WI38 (cell line): ENCODE measurements around the gene JPH2.

Experiments used
- H3K4me3 ChIP-seq: 2 replicates; pipeline ENCODE4 v1.5.1; 2011; ENCODE audit warnings: low read depth, mild to moderate bottlenecking, control low read depth, low read length
- TF ChIP-seq, protein P1 (sequence below): IDR thresholded peaks from 2 replicates; pipeline ENCODE4 v1.5.1; 2012; ENCODE audit warnings: low read depth, mild to moderate bottlenecking, control low read depth, low read length

The JPH2 gene

DNA sequence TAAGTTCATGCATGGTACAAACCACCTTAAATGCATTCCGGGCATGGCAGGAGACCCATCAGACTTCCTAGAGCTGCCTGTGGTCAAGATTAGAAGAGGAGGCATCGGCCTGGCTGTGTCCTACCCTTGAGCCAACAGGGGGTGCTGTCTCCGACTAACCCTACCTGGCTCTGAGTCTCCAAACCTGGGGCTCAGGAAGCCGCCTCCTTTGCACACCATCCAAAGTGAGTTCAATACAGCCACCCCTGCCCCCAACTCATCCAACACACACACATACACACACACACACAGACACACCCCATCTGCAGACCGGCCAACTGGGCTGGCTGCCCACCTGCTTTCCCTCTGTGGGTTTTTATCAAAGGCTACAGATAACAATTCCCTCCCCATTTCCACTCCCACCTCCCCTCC lies 77.0 kb downstream of the JPH2 start:
- H3K4me3 ChIP-seq: no peak overlapping the region
- TF ChIP-seq, protein P1, sequence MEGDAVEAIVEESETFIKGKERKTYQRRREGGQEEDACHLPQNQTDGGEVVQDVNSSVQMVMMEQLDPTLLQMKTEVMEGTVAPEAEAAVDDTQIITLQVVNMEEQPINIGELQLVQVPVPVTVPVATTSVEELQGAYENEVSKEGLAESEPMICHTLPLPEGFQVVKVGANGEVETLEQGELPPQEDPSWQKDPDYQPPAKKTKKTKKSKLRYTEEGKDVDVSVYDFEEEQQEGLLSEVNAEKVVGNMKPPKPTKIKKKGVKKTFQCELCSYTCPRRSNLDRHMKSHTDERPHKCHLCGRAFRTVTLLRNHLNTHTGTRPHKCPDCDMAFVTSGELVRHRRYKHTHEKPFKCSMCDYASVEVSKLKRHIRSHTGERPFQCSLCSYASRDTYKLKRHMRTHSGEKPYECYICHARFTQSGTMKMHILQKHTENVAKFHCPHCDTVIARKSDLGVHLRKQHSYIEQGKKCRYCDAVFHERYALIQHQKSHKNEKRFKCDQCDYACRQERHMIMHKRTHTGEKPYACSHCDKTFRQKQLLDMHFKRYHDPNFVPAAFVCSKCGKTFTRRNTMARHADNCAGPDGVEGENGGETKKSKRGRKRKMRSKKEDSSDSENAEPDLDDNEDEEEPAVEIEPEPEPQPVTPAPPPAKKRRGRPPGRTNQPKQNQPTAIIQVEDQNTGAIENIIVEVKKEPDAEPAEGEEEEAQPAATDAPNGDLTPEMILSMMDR: no peak

DNA sequence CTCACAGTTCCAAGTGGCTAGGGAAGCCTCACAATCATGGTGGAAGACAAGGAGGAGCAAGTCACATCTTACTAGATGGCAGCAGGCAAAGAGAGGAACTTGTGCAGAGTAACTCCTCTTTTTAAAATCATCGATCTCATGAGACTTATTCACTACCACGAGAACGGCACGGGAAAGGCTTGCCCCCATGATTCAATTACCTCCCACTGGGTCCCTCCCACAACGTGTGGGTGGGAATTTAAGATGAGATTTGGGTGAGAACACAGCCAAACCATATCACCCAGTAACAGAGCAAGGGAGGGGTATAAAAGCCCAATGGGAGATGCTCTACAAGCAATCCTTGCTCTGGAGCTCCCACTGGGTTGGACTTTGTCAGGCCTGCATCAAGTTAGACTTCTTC lies 80.4 kb downstream of the JPH2 start:
- TF ChIP-seq, protein P1: no peak

DNA sequence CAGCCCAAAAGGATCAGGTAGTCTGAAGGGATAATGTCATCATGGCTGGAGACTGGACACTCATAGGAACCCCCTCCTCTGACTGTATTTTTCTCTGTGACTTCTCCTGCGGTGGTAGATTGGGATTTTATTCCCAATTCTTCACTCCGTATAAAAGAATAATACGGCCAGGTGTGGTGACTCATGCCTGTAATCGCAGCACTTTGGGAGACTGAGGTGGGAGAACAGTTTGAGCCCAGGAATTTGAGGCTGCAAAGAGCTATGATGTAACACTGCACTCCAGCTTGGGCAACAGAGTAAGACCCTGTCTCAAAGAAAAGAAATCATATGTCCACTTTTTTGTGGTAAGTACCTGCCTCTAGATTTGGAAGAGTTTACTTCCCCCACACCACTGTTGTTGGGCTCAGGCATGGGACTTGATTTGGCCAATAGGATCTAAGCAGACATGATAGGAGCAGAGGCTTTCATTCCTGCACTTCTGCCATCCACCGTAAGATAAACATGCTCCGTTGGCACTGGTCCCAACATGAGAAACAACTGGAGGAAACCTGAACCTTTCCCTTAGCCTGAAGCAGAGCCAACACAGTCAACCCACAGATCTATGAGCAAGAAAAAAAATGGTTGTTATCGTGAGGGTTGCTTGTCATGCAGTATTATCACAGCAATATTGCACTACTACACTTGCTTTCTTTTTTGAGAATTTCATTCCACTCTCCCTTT lies 82.0 kb downstream of the JPH2 start:
- TF ChIP-seq, protein P1: no peak
- H3K4me3 ChIP-seq: no peak overlapping the region

More for the DNA sequence above, 80.4 kb downstream of the JPH2 start:
- H3K4me3 ChIP-seq: no peak overlapping the region

DNA sequence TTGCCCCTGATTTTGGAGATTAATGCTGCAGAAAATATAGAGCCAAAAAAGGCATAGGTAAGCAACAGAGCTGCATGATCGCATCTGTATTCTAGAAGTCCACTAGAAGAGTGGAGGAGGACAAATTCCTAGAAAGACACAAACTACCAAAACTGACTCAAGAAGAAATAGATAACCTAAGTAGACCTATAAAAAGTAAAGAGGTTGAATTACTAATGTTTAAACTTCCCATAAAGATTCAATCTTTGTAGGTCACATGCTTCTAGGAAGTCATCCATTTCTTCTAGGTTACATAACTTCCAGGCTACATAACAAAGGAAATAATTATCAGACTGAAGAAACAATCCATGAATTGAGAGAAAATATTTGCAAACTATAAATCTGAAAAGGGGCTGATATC lies 84.4 kb downstream of the JPH2 start:
- TF ChIP-seq, protein P1: no peak

DNA sequence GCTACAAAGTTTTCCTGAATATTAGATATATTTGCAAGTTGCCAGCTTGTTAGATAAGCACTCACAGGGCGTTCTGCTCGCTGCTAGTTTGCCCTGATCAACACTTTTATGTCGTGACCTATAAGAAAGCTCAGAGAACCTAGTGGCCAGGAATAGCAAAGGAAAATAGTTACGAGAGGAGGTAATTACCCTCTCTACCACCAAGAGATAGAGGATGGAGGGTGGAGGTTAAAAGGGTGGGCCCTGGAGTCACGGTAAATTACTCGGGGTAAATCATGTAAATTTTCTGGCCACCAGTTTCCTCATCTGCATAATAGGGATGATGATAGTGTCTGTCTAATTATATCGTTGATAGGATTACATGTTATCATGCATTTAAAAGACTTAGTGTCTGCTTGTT lies 87.2 kb downstream of the JPH2 start:
- H3K4me3 ChIP-seq: no peak overlapping the region
- TF ChIP-seq, protein P1: no peak

More for the DNA sequence above, 84.4 kb downstream of the JPH2 start:
- H3K4me3 ChIP-seq: no peak overlapping the region

DNA sequence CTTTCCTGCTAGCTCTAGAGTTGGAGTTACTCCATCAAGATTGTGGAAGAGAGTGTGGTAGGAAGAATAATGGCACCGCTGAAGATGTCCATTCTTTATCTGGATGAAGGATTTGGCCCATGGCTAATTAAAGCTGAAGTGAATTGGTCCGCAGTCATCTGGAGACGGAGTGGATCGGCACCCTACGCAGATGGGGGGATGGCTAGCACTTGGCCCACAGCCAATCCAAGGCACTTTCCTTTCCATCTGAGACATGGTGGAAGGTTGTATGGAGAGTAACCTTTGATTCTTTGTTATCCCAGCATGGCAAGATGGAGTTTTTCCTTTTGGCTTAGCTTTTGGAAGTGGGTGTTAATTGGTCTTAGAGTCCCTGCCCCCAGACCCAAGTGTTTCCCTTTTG lies 88.3 kb downstream of the JPH2 start:
- TF ChIP-seq, protein P1: no peak
- no peak overlapping the region for H3K4me3 ChIP-seq

DNA sequence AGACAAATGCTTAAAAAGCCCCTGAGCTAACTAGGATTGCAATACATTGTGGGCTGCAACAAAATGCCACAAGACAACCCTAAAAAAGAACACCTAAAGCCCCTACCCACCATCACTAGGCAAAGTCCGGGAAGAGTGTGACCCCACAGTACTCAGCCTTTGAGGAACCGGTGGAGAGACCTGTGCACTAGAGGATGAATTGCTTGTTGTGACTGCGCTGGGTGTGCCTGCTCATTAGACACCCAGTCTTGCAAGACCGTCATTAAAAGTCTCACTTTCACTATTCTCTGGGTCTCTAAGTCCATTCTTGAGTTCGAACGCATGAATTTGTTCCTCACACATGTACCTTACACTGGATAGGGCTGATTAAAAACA lies 88.7 kb downstream of the JPH2 start:
- TF ChIP-seq, protein P1: no peak
- H3K4me3 ChIP-seq: no peak overlapping the region
